ENCODE data around the gene RBM47.

DNA sequence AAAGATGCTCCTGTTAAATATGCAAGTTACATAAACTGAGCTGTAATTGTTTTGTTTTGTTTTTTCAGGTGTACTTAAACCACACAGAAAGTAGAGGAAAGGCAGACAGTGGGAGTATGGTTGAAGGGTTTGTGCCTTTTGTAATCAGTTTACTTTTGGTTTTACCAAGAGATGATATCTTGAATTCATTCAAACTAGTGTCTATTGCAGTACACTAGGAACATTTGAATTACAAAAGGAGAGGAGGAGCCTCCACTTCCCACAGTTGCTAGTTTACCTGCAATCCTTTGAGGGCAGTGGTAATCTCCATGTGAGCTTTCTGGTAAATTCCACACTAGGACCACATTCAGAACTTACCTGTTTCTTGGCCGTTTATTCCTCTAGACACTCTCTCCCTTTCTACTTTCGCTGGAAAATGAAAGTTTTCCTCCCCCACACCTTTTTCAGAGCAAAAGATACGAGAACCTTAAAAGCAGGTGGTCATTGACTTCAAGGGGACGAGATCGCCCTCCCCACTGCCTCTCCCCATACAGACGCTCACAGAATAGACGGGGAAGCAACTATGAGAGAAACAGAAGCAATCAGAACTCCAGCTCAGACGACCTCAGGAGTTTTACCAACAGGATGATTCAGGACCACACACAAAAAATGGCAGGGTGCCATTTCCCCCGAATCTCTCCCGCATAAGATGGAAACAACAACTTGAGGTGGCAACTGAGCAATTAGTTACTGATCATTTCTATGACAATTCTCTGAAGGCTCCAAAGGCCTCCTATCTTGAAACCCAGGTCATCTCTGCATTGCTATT lies 3.3 kb downstream of the RBM47 start:
- TF ChIP-seq, protein P1, sequence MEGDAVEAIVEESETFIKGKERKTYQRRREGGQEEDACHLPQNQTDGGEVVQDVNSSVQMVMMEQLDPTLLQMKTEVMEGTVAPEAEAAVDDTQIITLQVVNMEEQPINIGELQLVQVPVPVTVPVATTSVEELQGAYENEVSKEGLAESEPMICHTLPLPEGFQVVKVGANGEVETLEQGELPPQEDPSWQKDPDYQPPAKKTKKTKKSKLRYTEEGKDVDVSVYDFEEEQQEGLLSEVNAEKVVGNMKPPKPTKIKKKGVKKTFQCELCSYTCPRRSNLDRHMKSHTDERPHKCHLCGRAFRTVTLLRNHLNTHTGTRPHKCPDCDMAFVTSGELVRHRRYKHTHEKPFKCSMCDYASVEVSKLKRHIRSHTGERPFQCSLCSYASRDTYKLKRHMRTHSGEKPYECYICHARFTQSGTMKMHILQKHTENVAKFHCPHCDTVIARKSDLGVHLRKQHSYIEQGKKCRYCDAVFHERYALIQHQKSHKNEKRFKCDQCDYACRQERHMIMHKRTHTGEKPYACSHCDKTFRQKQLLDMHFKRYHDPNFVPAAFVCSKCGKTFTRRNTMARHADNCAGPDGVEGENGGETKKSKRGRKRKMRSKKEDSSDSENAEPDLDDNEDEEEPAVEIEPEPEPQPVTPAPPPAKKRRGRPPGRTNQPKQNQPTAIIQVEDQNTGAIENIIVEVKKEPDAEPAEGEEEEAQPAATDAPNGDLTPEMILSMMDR (IDR thresholded peaks at IDR 0.05) = no peak
- TF ChIP-seq POLR2A (IDR thresholded peaks at IDR 0.05) = no peak

Data from Peyer's patch (tissue), 4 donors.